GM13976 (cell line): ENCODE results near the gene CCDC171.

ENCODE experiments used
- DNase-seq: peaks from one replicate; pipeline ENCODE4 v3.0.0; 2012; ENCODE audit warnings: low spot score
- CTCF ChIP-seq: IDR thresholded peaks from 2 replicates; pipeline ENCODE4 v1.5.1; 2012; ENCODE audit warnings: borderline replicate concordance, mild to moderate bottlenecking; ENCODE audit not compliant: insufficient read depth; ENCODE audit errors: extremely low read depth, missing control alignments, control extremely low read depth
- in situ Hi-C: fragments of 300-500 bp; cut with MboI; formaldehyde crosslinking; loops from one replicate; pipeline ENCODE4 v1.12.0; 2022; ENCODE audit warnings: low sequenced_read_pairs, mixed read lengths, inconsistent platforms; ENCODE audit not compliant: unreplicated experiment

CCDC171 gene

GRCh38 chr9:15761551-15761950 lies 208.7 kb downstream of the CCDC171 start:
- DNase-seq = no peak
- TF ChIP-seq CTCF = no peak
- in situ Hi-C loops = no loop called here

GRCh38 chr9:15763371-15763770 lies 210.5 kb downstream of the CCDC171 start:
- no peak for TF ChIP-seq CTCF
- no peak for DNase-seq
- in situ Hi-C loops = no loop called here

- no peak for TF ChIP-seq CTCF
- no peak for DNase-seq
- in situ Hi-C loops = no loop called here
These were observed 211.3 kb downstream of the CCDC171 start for GRCh38 chr9:15764131-15764530.

GRCh38 chr9:15769547-15769946 lies 216.7 kb downstream of the CCDC171 start:
- in situ Hi-C loops = no loop called here
- no peak for TF ChIP-seq CTCF
- DNase-seq = no peak

- in situ Hi-C loops = no loop called here
- DNase-seq = no peak
- no peak for TF ChIP-seq CTCF
These were observed 226.0 kb downstream of the CCDC171 start for GRCh38 chr9:15778861-15779260.

- in situ Hi-C loops = no loop called here
- DNase-seq = no peak
- TF ChIP-seq CTCF = no peak
These were observed 229.3 kb downstream of the CCDC171 start for GRCh38 chr9:15782106-15782505.

GRCh38 chr9:15785584-15785983 lies 232.7 kb downstream of the CCDC171 start:
- no peak for DNase-seq

More at GRCh38 chr9:15785584-15785983, 232.7 kb downstream of the CCDC171 start:
- TF ChIP-seq CTCF = no peak
- in situ Hi-C loops = no loop called here
